Right atrium auricular region (tissue), 2 donors: ENCODE measurements around the gene ENKUR. TPM values are rescaled to one million over a fixed set of nuclear protein-coding genes. Genes with fewer than 3 reads are reported as not detected.

Source experiments
- DNase-seq: peaks from one replicate; pipeline ENCODE4 v3.0.0-alpha.2; 2019; ENCODE audit warnings: low spot score
- H3K27ac ChIP-seq, 2 donors: fragments of 200-600 bp; sonication (generic); 1 replicate in 1 of 2; 2 replicates in 1 of 2; pipeline ENCODE4 v1.5.1; 2016 to 2019
- H3K27me3 ChIP-seq, 2 donors: fragments of 200-600 bp; sonication (generic); one replicate each; pipeline versions ENCODE4 v1.5.1 to v1.6.0; 2017 to 2019
- H3K36me3 ChIP-seq: fragments of 200-600 bp; sonication (generic); one replicate; pipeline ENCODE4 v1.5.1; 2016
- H3K4me1 ChIP-seq, 2 donors: fragments of 200-600 bp; sonication (generic); one replicate each; pipeline versions ENCODE4 v1.5.1 to v1.6.0; 2017 to 2019
- H3K4me3 ChIP-seq, 2 donors: fragments of 200-600 bp; sonication (generic); 1 replicate in 1 of 2; 2 replicates in 1 of 2; pipeline ENCODE4 v1.5.1; 2017 to 2019; ENCODE audit warnings: mild to moderate bottlenecking in 1 of 2, moderate library complexity in 1 of 2
- H3K9me3 ChIP-seq, 2 donors: fragments of 200-600 bp; sonication (generic); one replicate each; pipeline ENCODE4 v1.5.1; 2019
- total RNA-seq, 2 donors: library from RNA; depleted of rRNA; stranded (reverse); fragments of >200 nt; gene quantifications; one replicate each; pipeline ENCODE4 v1.1.0, GENCODE V29; 2016
- TF ChIP-seq, protein P1 (sequence below), 2 donors: fragments of 200-600 bp; sonication (generic); IDR thresholded peaks; one replicate each; pipeline ENCODE4 v1.5.1; 2019; ENCODE audit warnings: antibody characterized with exemption in 2 of 2

Gene ENKUR
- total RNA-seq, 2 donors from 2014 or later = not detected

DNA sequence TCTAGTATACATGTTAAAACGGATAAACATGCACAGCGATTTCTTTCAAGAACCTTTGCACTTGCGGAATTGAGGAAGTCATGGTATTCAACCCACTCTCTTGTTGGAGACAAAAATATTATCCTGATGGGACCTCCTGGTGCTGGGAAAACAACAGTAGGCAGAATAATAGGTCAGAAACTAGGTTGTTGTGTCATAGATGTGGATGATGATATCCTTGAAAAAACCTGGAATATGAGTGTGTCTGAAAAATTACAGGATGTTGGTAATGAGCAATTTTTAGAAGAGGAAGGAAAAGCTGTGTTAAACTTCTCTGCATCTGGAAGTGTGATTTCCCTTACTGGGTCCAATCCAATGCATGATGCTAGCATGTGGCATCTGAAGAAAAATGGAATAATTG is 7.3 kb upstream of the ENKUR start:
- Histone ChIP-seq H3K9me3 (no peaks in the 10 kb centered on the region), H3K4me3 (no peak overlapping the region), H3K27me3 (no peaks in the 10 kb centered on the region), H3K27ac (no peak overlapping the region), H3K36me3 (no peaks in the 10 kb centered on the region), H3K4me1 (no peaks in the 10 kb centered on the region)
- DNase-seq = no peak
- TF ChIP-seq, protein P1, sequence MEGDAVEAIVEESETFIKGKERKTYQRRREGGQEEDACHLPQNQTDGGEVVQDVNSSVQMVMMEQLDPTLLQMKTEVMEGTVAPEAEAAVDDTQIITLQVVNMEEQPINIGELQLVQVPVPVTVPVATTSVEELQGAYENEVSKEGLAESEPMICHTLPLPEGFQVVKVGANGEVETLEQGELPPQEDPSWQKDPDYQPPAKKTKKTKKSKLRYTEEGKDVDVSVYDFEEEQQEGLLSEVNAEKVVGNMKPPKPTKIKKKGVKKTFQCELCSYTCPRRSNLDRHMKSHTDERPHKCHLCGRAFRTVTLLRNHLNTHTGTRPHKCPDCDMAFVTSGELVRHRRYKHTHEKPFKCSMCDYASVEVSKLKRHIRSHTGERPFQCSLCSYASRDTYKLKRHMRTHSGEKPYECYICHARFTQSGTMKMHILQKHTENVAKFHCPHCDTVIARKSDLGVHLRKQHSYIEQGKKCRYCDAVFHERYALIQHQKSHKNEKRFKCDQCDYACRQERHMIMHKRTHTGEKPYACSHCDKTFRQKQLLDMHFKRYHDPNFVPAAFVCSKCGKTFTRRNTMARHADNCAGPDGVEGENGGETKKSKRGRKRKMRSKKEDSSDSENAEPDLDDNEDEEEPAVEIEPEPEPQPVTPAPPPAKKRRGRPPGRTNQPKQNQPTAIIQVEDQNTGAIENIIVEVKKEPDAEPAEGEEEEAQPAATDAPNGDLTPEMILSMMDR (IDR thresholded peaks at IDR 0.05) = no peak

DNA sequence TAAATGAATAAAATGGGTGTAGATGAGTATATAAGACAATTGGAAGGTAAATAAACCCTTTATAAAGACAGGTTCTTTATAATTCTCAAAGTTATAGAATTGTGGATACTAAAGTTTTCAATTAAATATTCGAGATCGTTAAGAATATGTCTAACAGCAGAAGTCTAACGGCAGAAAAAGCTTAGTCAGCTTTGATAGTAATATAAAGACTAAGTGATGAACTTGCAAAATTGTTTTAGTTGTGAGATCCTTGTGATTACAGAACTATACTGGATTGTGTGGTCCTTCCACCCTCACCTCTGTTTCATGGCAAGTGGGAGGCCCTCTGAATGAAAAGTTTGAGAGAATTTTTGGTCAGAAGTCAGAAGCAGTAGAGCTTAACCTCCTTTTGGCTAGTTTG is 2.7 kb upstream of the ENKUR start:
- no peak overlapping the region for H3K4me3 ChIP-seq

DNA sequence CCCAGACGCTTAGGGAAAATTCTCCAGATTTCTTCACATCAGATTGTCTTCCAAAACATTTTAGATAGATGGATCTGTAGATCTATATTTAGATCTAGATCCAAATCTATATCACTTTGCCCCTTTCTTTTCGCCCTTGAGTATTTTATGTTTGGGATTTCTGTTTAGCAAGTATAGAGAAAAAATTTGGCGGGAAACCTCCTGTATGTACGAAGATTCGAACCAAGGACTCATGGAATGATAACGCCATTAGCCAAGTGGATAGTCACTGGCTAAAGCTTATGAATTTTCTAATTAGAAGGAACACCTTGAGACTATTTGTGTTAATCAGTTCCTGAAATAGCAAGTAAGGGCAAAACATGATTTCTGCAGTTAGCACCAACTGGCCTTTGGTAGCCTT is 1.7 kb upstream of the ENKUR start:
- DNase-seq = no peak
- H3K27ac ChIP-seq = peak overlapping the region; percentile 92 to 93
- TF ChIP-seq, protein P1 (IDR thresholded peaks at IDR 0.05) = no peak

More for the DNA sequence above, 2.7 kb upstream of the ENKUR start:
- TF ChIP-seq, protein P1 (IDR thresholded peaks at IDR 0.05) = no peak
- no peak for DNase-seq
- Histone ChIP-seq H3K4me1 (peaks cover 0 to 13% of the 10 kb centered on the region in 2 donors), H3K9me3 (no peaks in the 10 kb centered on the region), H3K36me3 (no peaks in the 10 kb centered on the region), H3K27ac (no peak overlapping the region), H3K27me3 (no peaks in the 10 kb centered on the region)

DNA sequence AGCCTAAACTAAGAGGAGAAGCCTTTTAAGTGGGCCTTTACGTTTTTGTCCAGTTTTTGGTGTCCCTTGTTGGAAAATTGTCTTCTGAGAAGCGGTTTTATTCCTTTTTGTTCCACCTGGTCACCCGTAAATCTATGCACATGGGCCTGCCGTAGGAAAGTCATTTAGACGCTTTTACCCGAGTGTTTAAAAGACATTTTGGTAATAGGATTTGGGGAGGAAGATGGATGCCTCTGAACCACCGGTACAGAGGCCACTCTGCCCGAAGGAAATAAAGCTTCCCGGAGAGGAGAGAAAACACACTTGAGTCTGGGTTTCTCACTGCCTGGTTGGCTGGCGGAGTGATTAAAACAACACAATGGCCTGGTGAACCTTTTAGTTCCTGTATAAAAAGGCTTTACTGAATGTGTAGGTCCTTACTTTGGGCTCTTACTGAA is 1.2 kb upstream of the ENKUR start:
- Histone ChIP-seq H3K4me1 (peaks cover 0 to 13% of the 10 kb centered on the region in 2 donors), H3K4me3 (peak overlapping the region; percentile 57 to 73), H3K36me3 (no peaks in the 10 kb centered on the region), H3K27ac (peak overlapping the region; percentile 92 to 93), H3K9me3 (no peaks in the 10 kb centered on the region), H3K27me3 (no peaks in the 10 kb centered on the region)
- no peak for DNase-seq
- TF ChIP-seq, protein P1 (IDR thresholded peaks at IDR 0.05) = no peak

More for the DNA sequence above, 1.7 kb upstream of the ENKUR start:
- H3K36me3 ChIP-seq = no peaks in the 10 kb centered on the region
- peaks cover 0 to 13% of the 10 kb centered on the region in 2 donors for H3K4me1 ChIP-seq
- no peaks in the 10 kb centered on the region for H3K27me3 ChIP-seq
- no peaks in the 10 kb centered on the region for H3K9me3 ChIP-seq
- H3K4me3 ChIP-seq = no peak overlapping the region

DNA sequence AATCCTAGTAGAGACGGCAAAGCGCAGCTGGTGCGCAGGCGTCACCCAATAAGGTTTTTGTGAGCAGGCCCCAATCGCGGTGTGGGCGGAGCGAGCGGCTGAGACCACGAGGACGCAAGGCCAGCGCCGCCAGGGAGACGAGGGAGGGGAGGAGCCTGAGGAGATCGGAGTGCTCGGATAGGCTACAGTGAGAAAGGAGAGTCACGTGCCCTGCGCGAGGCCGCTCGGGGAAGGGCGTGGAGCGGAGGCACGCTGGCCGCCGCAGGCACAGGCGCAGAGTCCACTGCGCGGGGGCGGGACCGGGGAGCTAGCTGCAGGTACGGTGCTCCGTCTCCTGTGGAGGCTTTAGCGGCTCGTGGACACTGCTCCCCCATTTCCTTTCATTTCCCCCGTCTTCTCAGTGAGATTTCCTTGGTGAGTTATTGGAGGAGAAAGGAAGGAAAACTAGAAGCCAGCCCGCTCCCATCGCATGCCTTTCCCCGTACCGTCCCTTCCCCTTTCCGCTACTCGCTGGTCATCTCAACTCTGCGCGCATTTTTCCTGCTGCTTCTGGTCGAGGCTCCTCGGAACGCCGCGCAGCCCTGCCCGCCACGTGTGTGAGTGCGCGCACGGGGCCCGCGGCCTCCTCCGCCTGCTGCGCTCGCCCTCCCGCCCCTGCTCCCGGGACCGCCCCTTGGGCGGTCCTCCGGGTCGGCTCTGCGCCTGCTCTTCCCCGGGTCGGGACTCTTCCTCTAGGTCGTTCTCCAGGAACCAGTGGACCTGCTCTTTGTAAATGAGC is 607 bp upstream of the ENKUR start, which contains the start of gene THNSL1:
TSS of gene THNSL1 (plus strand) at position 237 of the 778 bp plus-strand sequence. CDS start 6,612 bp downstream, outside the sequence.
- H3K27me3 ChIP-seq = no peaks in the 10 kb centered on the region
- peak; percentile 98 for DNase-seq
- H3K4me3 ChIP-seq = peak within 1 kb of the TSS; percentile 57 to 73
- TF ChIP-seq, protein P1 (IDR thresholded peaks at IDR 0.05) = no peak
- H3K4me1 ChIP-seq = peaks cover 0 to 13% of the 10 kb centered on the region in 2 donors
- H3K9me3 ChIP-seq = no peaks in the 10 kb centered on the region
- H3K36me3 ChIP-seq = no peaks in the 10 kb centered on the region
- peak within 1 kb of the TSS; percentile 92 to 93 for H3K27ac ChIP-seq
